ENCODE measurements around the gene ZBTB39. TPM values are rescaled to one million over a fixed set of nuclear protein-coding genes. Genes with fewer than 3 reads are reported as not detected.

ZBTB39 gene
- total and polyA plus RNA-seq, 2 of the 8 experiments (the other 6 are each of a cell fraction or from before 2014, with no cell fraction given), result 19.3 to 25.0 TPM

- no peak overlapping the region for H3K14ac ChIP-seq (ENCODE audit: insufficient read length)
- H3K9me3 ChIP-seq (ENCODE audit: insufficient read depth in 2 of 2, low read depth in 1 of 2, low read length in 1 of 2), result no peaks in the 10 kb centered on the region
- H2BK12ac ChIP-seq (ENCODE audit: low read depth, low read length), result no peak overlapping the region
- no peak for FAIRE-seq
- peaks cover 3 to 15% of the 10 kb centered on the region in 2 experiments for H4K20me1 ChIP-seq (replicated peaks in 1 of 2; ENCODE audit: control insufficient read depth in 1 of 2, insufficient read depth in 2 of 2, low read length in 2 of 2)
- ChIA-PET CTCF (ENCODE audit: partially characterized antibody) (interaction anchor here (0.8 to 10.6 kb wide), 10 partner anchors 7 to 240 kb away, joined by 3 to 187 read pairs (median 22); partner anchors contain the start of genes HSD17B6 and TAC3), POLR2A (ENCODE audit: partially characterized antibody) (interaction anchor here (1.0 to 2.1 kb wide), 3 partner anchors 9 to 371 kb away, joined by 3 to 5 read pairs (median 3); no protein-coding TSS in a partner anchor)
- no peak overlapping the region for H3K4ac ChIP-seq (replicated peaks; ENCODE audit: insufficient read length, low read depth, low read length)
- H2AFZ ChIP-seq (ENCODE audit: low read length), result no peak overlapping the region
- no peak overlapping the region for H4K91ac ChIP-seq (replicated peaks; ENCODE audit: insufficient read length, low read length)
- H3K27ac ChIP-seq (ENCODE audit: low read depth, low read length), result no peak overlapping the region
- peaks cover 0 to 66% of the 10 kb centered on the region in 2 experiments for H3K79me2 ChIP-seq (ENCODE audit: control insufficient read depth in 1 of 2, insufficient read depth in 2 of 2, low read length in 2 of 2)
- no peak overlapping the region for H4K5ac ChIP-seq (ENCODE audit: insufficient read length, low read depth, low read length)
- no peak for DNase-seq (ENCODE audit: low read depth in 1 of 2, low spot score in 2 of 2)
- H3K79me1 ChIP-seq (ENCODE audit: low read depth, low read length), result peaks cover 14% of the 10 kb centered on the region
- H3K4me1 ChIP-seq (replicated peaks in 1 of 4; ENCODE audit: control insufficient read depth in 3 of 4, insufficient read depth in 4 of 4, low read length in 3 of 4), result no peaks in the 10 kb centered on the region; a peak in 1 of 7 replicates
- 82% methylated on average over 1 of the region's 1 CpG; no CpG with 5 or more reads in 1 of the 2 experiments for WGBS, 2 experiments (ENCODE audit: extremely low coverage in 1 of 2, insufficient coverage in 1 of 2, insufficient read length in 1 of 2, insufficient replicate concordance in 2 of 2, low coverage in 1 of 2, low lambda C conversion rate in 2 of 2, missing lambda C conversion rate in 1 of 2)
- no peaks in the 10 kb centered on the region for H3K27me3 ChIP-seq (replicated peaks in 1 of 4; ENCODE audit: control insufficient read depth in 3 of 4, extremely low read depth in 1 of 4, insufficient read depth in 3 of 4, low read length in 3 of 4)
- no peak overlapping the region for H3K56ac ChIP-seq (replicated peaks; ENCODE audit: insufficient read length, low read depth, low read length)
- no peak overlapping the region for H2BK15ac ChIP-seq (ENCODE audit: low read length)
- no peaks in the 10 kb centered on the region for H3K23me2 ChIP-seq (ENCODE audit: low read depth, low read length)
- H3K18ac ChIP-seq (ENCODE audit: extremely low read depth, low read length), result no peak overlapping the region
- H2AK5ac ChIP-seq (ENCODE audit: low read depth, low read length), result no peak overlapping the region
- no peak overlapping the region for H3K23ac ChIP-seq (ENCODE audit: insufficient read length)
- H2BK120ac ChIP-seq (replicated peaks; ENCODE audit: low read depth, low read length), result no peak overlapping the region
- H2BK5ac ChIP-seq (ENCODE audit: low read depth, low read length), result no peak overlapping the region
- no peak overlapping the region for H2BK20ac ChIP-seq (ENCODE audit: low read length)
- H3K9ac ChIP-seq (replicated peaks in 1 of 4; ENCODE audit: extremely low read depth in 1 of 4, low read depth in 3 of 4, low read length in 3 of 4), result no peak overlapping the region
- no peak overlapping the region for H3K4me2 ChIP-seq (ENCODE audit: insufficient read depth in 1 of 2, low read depth in 2 of 2, low read length in 2 of 2)
- H3K36me3 ChIP-seq (ENCODE audit: control insufficient read depth in 2 of 4, insufficient read depth in 4 of 4, low read length in 3 of 4), result peaks cover 27 to 39% (median 34%) of the 10 kb centered on the region in 4 experiments
- no peak overlapping the region for H3K4me3 ChIP-seq (ENCODE audit: extremely low read depth in 1 of 4, insufficient read depth in 2 of 4, low read depth in 3 of 4, low read length in 4 of 4)
- H4K8ac ChIP-seq (ENCODE audit: extremely low read depth, insufficient read depth, low read length), result no peak overlapping the region
- TF ChIP-seq JUND (IDR thresholded peaks at IDR 0.05; ENCODE audit: low read length), result no peak
- TF ChIP-seq MAX (IDR thresholded peaks at IDR 0.05), result no peak
- TF ChIP-seq CBX8 (IDR thresholded peaks at IDR 0.05; ENCODE audit: borderline replicate concordance, low read depth, low read length), result no peak
- TF ChIP-seq EP300 (IDR thresholded peaks at IDR 0.05; ENCODE audit: borderline replicate concordance in 1 of 2, low read depth in 2 of 2, low read length in 2 of 2), result no peak
Measured at GRCh38 chr12:57000393-57000792, 6.0 kb downstream of the ZBTB39 start.

Measured in H1 (cell line).